IMR-90 (cell line): ENCODE measurements around the gene KRT36. TPM values are rescaled to one million over a fixed set of nuclear protein-coding genes. Genes with fewer than 3 reads are reported as not detected.

ENCODE experiments used
- ATAC-seq: fragments of 200-7000 bp; cut with Tn5 transposase; 2 replicates; pipeline ENCODE4 v1.9.1; 2020; ENCODE audit warnings: low read depth, mild to moderate bottlenecking, moderate library complexity
- BruUV-seq: library from RNA; stranded (reverse); fragments of 400-500 nt; replicated peaks from 2 replicates; lab custom pipeline; 2021; lab: Mats Ljungman, UMichigan
- CTCF ChIA-PET: fragments of 300-600 bp; formaldehyde crosslinking; extraction: SDS; loops from one replicate; lab custom pipeline; 2021; ENCODE audit warnings: antibody characterized with exemption; lab: Yijun Ruan, JAX
- POLR2A ChIA-PET: fragments of 300-600 bp; sonication (Branson Sonifier 250); formaldehyde crosslinking; loops from one replicate; lab custom pipeline; 2022; ENCODE audit warnings: antibody characterized with exemption; ENCODE audit not compliant: unreplicated experiment; lab: Charles Lee
- DNase-seq: peaks from one replicate; pipeline ENCODE4 v3.0.0; 2013
- H2AFZ ChIP-seq: replicated peaks from 2 replicates; pipeline ENCODE3; 2013; ENCODE audit warnings: low read length, mild to moderate bottlenecking; ENCODE audit not compliant: poor library complexity
- H2AK5ac ChIP-seq: 2 replicates; pipeline ENCODE4 v1.6.1; 2013; ENCODE audit warnings: low read depth, low read length, inconsistent platforms
- H2AK9ac ChIP-seq: replicated peaks from 2 replicates; pipeline ENCODE3; 2013; ENCODE audit warnings: mild to moderate bottlenecking, low read depth, low read length, moderate library complexity; ENCODE audit not compliant: poor library complexity
- H2BK120ac ChIP-seq: 2 replicates; pipeline ENCODE4 v1.6.1; 2013; ENCODE audit warnings: low read depth, low read length, inconsistent platforms
- H2BK15ac ChIP-seq: 3 replicates; pipeline ENCODE4 v1.6.1; 2013; ENCODE audit warnings: low read depth, low read length, inconsistent platforms
- H2BK20ac ChIP-seq: 2 replicates; pipeline ENCODE4 v1.6.1; 2013; ENCODE audit warnings: low read depth, mild to moderate bottlenecking, inconsistent platforms, low read length, moderate library complexity
- H2BK5ac ChIP-seq: 2 replicates; pipeline ENCODE4 v1.6.1; 2013; ENCODE audit warnings: mild to moderate bottlenecking, low read depth, low read length, inconsistent platforms; ENCODE audit not compliant: poor library complexity, severe bottlenecking
- H3K14ac ChIP-seq: replicated peaks from 2 replicates; pipeline ENCODE4 v1.6.1; 2013; ENCODE audit warnings: low read depth, low read length, inconsistent platforms
- H3K18ac ChIP-seq: 2 replicates; pipeline ENCODE4 v1.6.1; 2013; ENCODE audit warnings: low read depth, low read length, control low read depth
- H3K23ac ChIP-seq: 2 replicates; pipeline ENCODE4 v1.6.1; 2013; ENCODE audit warnings: low read depth, low read length, inconsistent platforms
- H3K27ac ChIP-seq: 2 replicates; pipeline ENCODE4 v1.5.1; 2013; ENCODE audit warnings: mild to moderate bottlenecking, control low read depth, low read length; ENCODE audit not compliant: insufficient read depth
- H3K27me3 ChIP-seq: 2 replicates; pipeline ENCODE4 v1.6.1; 2013; ENCODE audit warnings: low read length; ENCODE audit not compliant: control insufficient read depth, insufficient read depth
- H3K36me3 ChIP-seq: 2 replicates; pipeline ENCODE4 v1.6.1; 2013; ENCODE audit warnings: low read length, mixed read lengths; ENCODE audit not compliant: control insufficient read depth, insufficient read depth
- H3K4ac ChIP-seq: 2 replicates; pipeline ENCODE4 v1.6.1; 2013; ENCODE audit warnings: low read depth, low read length, inconsistent platforms
- H3K4me1 ChIP-seq: 2 replicates; pipeline ENCODE4 v1.6.1; 2013; ENCODE audit warnings: low read length, mixed read lengths; ENCODE audit not compliant: control insufficient read depth, insufficient read depth
- H3K4me2 ChIP-seq: 2 replicates; pipeline ENCODE4 v1.6.1; 2013; ENCODE audit warnings: low read depth, mild to moderate bottlenecking, control low read depth, low read length, moderate library complexity
- H3K4me3 ChIP-seq: 2 replicates; pipeline ENCODE4 v1.5.1; 2013; ENCODE audit warnings: low read depth, mild to moderate bottlenecking, control low read depth, low read length, moderate library complexity; ENCODE audit not compliant: insufficient read depth
- H3K56ac ChIP-seq: 2 replicates; pipeline ENCODE4 v1.6.1; 2013; ENCODE audit warnings: low read length, inconsistent platforms; ENCODE audit not compliant: insufficient read depth; ENCODE audit errors: extremely low read depth
- H3K79me1 ChIP-seq, 2 experiments: 2 replicates each; pipeline ENCODE4 v1.6.1; 2013; ENCODE audit warnings: low read length in 2 of 2, inconsistent platforms in 1 of 2, low read depth in 1 of 2
- H3K9ac ChIP-seq: 2 replicates; pipeline ENCODE4 v1.6.1; 2013; ENCODE audit warnings: low read depth, low read length, control low read depth
- H3K9me1 ChIP-seq: 2 replicates; pipeline ENCODE4 v1.6.1; 2013; ENCODE audit warnings: low read length, inconsistent platforms; ENCODE audit not compliant: insufficient read depth
- H3K9me3 ChIP-seq: 2 replicates; pipeline ENCODE4 v1.6.1; 2013; ENCODE audit warnings: low read length; ENCODE audit not compliant: control insufficient read depth, insufficient read depth
- H4K20me1 ChIP-seq: 2 replicates; pipeline ENCODE4 v1.6.1; 2013; ENCODE audit warnings: low read length, inconsistent platforms; ENCODE audit not compliant: insufficient read depth
- H4K5ac ChIP-seq: 2 replicates; pipeline ENCODE4 v1.6.1; 2013; ENCODE audit warnings: mild to moderate bottlenecking, low read depth, low read length, control low read depth
- H4K8ac ChIP-seq, 2 experiments: 2 replicates each; pipeline ENCODE4 v1.6.1; 2013; ENCODE audit warnings: low read depth in 2 of 2, low read length in 2 of 2, control low read depth in 1 of 2, inconsistent platforms in 1 of 2
- H4K91ac ChIP-seq: 2 replicates; pipeline ENCODE4 v1.6.1; 2013; ENCODE audit warnings: low read depth, low read length, inconsistent platforms; ENCODE audit not compliant: insufficient read depth
- BHLHE40 ChIP-seq: fragments of 150-350 bp; IDR thresholded peaks from 2 replicates; pipeline ENCODE4 v1.6.1; 2016; ENCODE audit warnings: mild to moderate bottlenecking, low read depth, low read length
- CEBPB ChIP-seq: IDR thresholded peaks from 2 replicates; pipeline ENCODE4 v1.6.1; 2012; ENCODE audit warnings: low read depth, low read length, improper control_type of control experiment
- CHD1 ChIP-seq: IDR thresholded peaks from 2 replicates; pipeline ENCODE4 v1.6.1; 2012; ENCODE audit warnings: low read depth, low read length, improper control_type of control experiment
- RAD21 ChIP-seq: IDR thresholded peaks from 2 replicates; pipeline ENCODE4 v1.6.1; 2012; ENCODE audit warnings: low read length, improper control_type of control experiment
- RFX5 ChIP-seq: IDR thresholded peaks from 2 replicates; pipeline ENCODE4 v1.8.0; 2012; ENCODE audit warnings: low read depth, mild to moderate bottlenecking, low read length, moderate library complexity
- WGBS, 2 experiments: methylation state at CpG; one replicate each; pipeline versions ENCODE4 v1.1.5 to v1.1.7; 2013; ENCODE audit warnings: missing lambda C conversion rate in 2 of 2; ENCODE audit not compliant: insufficient read length in 1 of 2; ENCODE audit errors: extremely low coverage in 2 of 2; 5-methylcytosine and 5-hydroxymethylcytosine counted together
- dilution Hi-C: fragments of 300-500 bp; cut with HindIII; formaldehyde crosslinking; loops from one replicate; pipeline ENCODE4 v1.14.3; 2018; ENCODE audit warnings: low sequenced_read_pairs; ENCODE audit not compliant: unreplicated experiment
- in situ Hi-C: fragments of 300-500 bp; cut with MboI; formaldehyde crosslinking; loops from 3 replicates; pipeline ENCODE4 v1.14.3; 2019; ENCODE audit warnings: low sequenced_read_pairs, inconsistent platforms, mixed read lengths
- intact Hi-C: fragments of 100-400 bp; cut with micrococcal nuclease; formaldehyde crosslinking; loops from 2 replicates; pipeline ENCODE4 v1.10.0; 2022
- polyA plus RNA-seq, 3 experiments: library from polyadenylated mRNA; depleted of rRNA; stranded (reverse); fragments of >200 nt; gene quantifications; 2 replicates each; pipeline ENCODE4 v1.2.3, GENCODE V29; 2012; ENCODE audit warnings: low replicate concordance in 1 of 3
- total RNA-seq: library from RNA; depleted of rRNA; stranded (reverse); fragments of >200 nt; gene quantifications from 2 replicates; pipeline ENCODE4 v1.2.3, GENCODE V29; 2012
- TF ChIP-seq, protein P1 (sequence below): conservative IDR thresholded peaks from 2 replicates; pipeline ENCODE4 v1.5.1; 2012; ENCODE audit warnings: mild to moderate bottlenecking, low read depth, low read length, improper control_type of control experiment

Gene KRT36
- total and polyA plus RNA-seq, 2 of the 4 experiments (the other 2 are of a cell fraction) = not detected

DNA sequence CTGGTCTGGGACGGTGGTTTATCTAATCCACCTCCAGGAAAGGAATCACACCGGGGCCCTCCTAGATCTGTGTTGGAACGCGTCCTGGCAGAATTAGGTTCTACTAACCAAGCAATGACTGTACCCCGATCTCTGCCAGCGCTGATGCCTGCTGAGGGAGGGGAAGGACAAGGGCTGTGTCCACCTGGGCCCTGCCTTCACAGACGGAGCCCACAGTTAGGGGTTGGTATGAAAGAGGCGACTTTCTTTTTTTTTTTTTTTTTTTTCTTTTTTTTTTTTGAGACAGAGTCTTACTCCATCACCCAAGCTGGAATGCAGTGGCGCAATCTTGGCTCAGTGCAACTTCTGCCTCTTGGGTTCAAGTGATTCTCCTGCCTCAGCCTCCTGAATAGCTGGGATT lies 48.3 kb upstream of the KRT36 start:
- no peak overlapping the region for H2BK5ac ChIP-seq
- in situ Hi-C loops (no loop called here), dilution Hi-C loops (no loop called here), intact Hi-C loops (no loop called here)
- peak overlapping the region; percentile 48 for H2AFZ ChIP-seq
- peak overlapping the region; percentile 5; the same call in 1 of the 2 replicates for H3K23ac ChIP-seq
- H2BK15ac ChIP-seq = peak overlapping the region; percentile 32; the same call in 2 of the 3 replicates
- H3K9ac ChIP-seq = no peak overlapping the region
- H3K4me3 ChIP-seq = no peak overlapping the region
- peak overlapping the region; percentile 64 for H4K5ac ChIP-seq
- H2BK120ac ChIP-seq = peak overlapping the region; percentile 58
- peak overlapping the region; percentile 70 for H2BK20ac ChIP-seq
- peaks cover 16% of the 10 kb centered on the region for H3K4me1 ChIP-seq
- H4K91ac ChIP-seq = peak overlapping the region; percentile 70
- peak overlapping the region; percentile 83 for H3K4ac ChIP-seq
- DNase-seq (peak; percentile 20), ATAC-seq (no peak)
- no CpG with 5 or more reads among the region's 9 CpGs for WGBS, 2 experiments
- H3K18ac ChIP-seq = peak overlapping the region; percentile 24; the same call in 1 of the 2 replicates
- peak overlapping the region; percentile 62 to 75; a peak in 2 of 4 replicates for H4K8ac ChIP-seq
- peak overlapping the region; percentile 10; the same call in 1 of the 2 replicates for H3K14ac ChIP-seq
- peak overlapping the region; percentile 92 for H2AK5ac ChIP-seq
- H3K9me1 ChIP-seq = peaks cover 11% of the 10 kb centered on the region
- H2AK9ac ChIP-seq = peak overlapping the region; percentile 77
- H4K20me1 ChIP-seq = no peaks in the 10 kb centered on the region
- H3K79me1 ChIP-seq = no peaks in the 10 kb centered on the region
- no peaks in the 10 kb centered on the region for H3K36me3 ChIP-seq
- no peak overlapping the region for H3K4me2 ChIP-seq
- no peaks in the 10 kb centered on the region for H3K9me3 ChIP-seq
- CTCF ChIA-PET = interaction anchor here (1.6 kb wide), 1 partner anchor 10 kb away, joined by 7 read pairs; no protein-coding TSS in a partner anchor
- no peaks in the 10 kb centered on the region for H3K27me3 ChIP-seq
- no peak overlapping the region for H3K27ac ChIP-seq
- BruUV-seq = no TSS peak
- TF ChIP-seq CEBPB = peak; percentile 60; the same call in 1 of the 2 replicates
- no peak for TF ChIP-seq CHD1
- TF ChIP-seq, protein P1, sequence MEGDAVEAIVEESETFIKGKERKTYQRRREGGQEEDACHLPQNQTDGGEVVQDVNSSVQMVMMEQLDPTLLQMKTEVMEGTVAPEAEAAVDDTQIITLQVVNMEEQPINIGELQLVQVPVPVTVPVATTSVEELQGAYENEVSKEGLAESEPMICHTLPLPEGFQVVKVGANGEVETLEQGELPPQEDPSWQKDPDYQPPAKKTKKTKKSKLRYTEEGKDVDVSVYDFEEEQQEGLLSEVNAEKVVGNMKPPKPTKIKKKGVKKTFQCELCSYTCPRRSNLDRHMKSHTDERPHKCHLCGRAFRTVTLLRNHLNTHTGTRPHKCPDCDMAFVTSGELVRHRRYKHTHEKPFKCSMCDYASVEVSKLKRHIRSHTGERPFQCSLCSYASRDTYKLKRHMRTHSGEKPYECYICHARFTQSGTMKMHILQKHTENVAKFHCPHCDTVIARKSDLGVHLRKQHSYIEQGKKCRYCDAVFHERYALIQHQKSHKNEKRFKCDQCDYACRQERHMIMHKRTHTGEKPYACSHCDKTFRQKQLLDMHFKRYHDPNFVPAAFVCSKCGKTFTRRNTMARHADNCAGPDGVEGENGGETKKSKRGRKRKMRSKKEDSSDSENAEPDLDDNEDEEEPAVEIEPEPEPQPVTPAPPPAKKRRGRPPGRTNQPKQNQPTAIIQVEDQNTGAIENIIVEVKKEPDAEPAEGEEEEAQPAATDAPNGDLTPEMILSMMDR = no peak
- no peak for TF ChIP-seq BHLHE40
- TF ChIP-seq RAD21 = no peak
- TF ChIP-seq RFX5 = no peak
- POLR2A ChIA-PET = no interaction called here
- H3K56ac ChIP-seq = no peak overlapping the region
